Tibial nerve (tissue), 4 donors: ENCODE data around the gene SMC1B.

Experiments
- CTCF ChIP-seq, 5 experiments: fragments of 200-600 bp in 3 of 5; fragments of 450-650 bp in 2 of 5; sonication (generic) in 3 of 5; IDR thresholded peaks; one replicate each; pipeline ENCODE4 v1.5.1; 2016 to 2019; ENCODE audit warnings: antibody characterized with exemption in 5 of 5, mild to moderate bottlenecking in 3 of 5, moderate library complexity in 2 of 5
- EP300 ChIP-seq, 2 donors: sonication (generic); formaldehyde crosslinking; IDR thresholded peaks; one replicate each; pipeline ENCODE4 v1.6.1; 2017; ENCODE audit warnings: antibody characterized with exemption in 2 of 2, mild to moderate bottlenecking in 1 of 2
- POLR2A ChIP-seq, 2 donors: fragments of 450-650 bp; IDR thresholded peaks; one replicate each; pipeline ENCODE4 v1.6.1; 2017; ENCODE audit warnings: antibody characterized with exemption in 2 of 2, mild to moderate bottlenecking in 2 of 2, moderate library complexity in 2 of 2

GRCh38 chr22:45314054-45314721 is 99.2 kb downstream of the SMC1B start:
- TF ChIP-seq CTCF (IDR thresholded peaks at IDR 0.05) (no peak), POLR2A (IDR thresholded peaks at IDR 0.05) (no peak), EP300 (IDR thresholded peaks at IDR 0.05) (no peak)
